HG03457 (cell line): Measurements from ENCODE around the gene SPART.

Experiments used
- ATAC-seq: cut with Tn5 transposase; IDR thresholded peaks from one replicate; pipeline ENCODE4 v1.9.1; 2021; ENCODE audit warnings: moderate number of reproducible peaks; ENCODE audit not compliant: unreplicated experiment

The SPART gene, protein sequence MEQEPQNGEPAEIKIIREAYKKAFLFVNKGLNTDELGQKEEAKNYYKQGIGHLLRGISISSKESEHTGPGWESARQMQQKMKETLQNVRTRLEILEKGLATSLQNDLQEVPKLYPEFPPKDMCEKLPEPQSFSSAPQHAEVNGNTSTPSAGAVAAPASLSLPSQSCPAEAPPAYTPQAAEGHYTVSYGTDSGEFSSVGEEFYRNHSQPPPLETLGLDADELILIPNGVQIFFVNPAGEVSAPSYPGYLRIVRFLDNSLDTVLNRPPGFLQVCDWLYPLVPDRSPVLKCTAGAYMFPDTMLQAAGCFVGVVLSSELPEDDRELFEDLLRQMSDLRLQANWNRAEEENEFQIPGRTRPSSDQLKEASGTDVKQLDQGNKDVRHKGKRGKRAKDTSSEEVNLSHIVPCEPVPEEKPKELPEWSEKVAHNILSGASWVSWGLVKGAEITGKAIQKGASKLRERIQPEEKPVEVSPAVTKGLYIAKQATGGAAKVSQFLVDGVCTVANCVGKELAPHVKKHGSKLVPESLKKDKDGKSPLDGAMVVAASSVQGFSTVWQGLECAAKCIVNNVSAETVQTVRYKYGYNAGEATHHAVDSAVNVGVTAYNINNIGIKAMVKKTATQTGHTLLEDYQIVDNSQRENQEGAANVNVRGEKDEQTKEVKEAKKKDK

DNA sequence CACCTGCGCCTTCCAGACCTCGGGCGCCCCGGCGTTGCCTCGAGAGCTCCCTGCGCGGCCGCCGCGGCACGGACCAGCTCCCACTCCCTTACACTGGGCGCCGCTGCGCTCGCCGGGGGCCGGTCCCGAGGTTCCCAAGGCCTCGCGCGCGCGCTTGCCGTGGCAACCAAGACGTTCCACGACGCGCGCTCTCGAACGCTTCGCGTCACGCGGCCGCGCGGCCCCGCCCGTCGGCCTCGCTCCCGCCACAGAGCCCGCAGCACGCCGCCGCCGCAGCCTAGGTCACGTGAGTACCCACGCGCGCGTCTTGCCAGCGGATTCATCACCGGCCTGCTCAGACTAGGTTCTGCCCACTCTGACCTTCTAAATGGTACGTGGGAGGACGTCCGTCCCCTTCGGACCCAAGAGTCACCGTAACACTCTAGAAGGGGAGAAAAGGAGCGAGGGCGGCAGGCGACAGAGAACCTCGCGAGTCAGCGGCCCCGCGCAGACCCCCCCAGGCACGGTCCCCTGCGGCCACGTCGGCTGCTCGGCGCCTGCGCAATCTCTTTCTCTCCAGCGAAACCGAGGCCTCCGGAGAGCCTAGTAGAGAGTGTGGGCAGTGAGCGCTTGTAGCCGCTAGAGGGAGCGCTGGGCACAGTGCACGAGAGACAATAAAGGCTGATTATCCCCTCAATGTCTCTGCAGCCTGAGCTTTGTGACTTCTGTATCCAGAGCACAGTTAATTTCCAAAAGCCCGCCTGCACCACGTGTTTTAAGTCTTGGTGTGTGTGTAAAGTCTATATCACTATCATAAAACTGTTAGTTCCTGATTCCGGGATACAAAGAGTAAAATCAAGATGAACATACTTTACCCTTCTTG is at the start of gene SPART:
Gene SPART, minus strand, starts transcription at position 173 of the 862 bp plus-strand sequence. CDS start 10,564 bp downstream, outside the sequence.
- peak; percentile 88 for ATAC-seq

DNA sequence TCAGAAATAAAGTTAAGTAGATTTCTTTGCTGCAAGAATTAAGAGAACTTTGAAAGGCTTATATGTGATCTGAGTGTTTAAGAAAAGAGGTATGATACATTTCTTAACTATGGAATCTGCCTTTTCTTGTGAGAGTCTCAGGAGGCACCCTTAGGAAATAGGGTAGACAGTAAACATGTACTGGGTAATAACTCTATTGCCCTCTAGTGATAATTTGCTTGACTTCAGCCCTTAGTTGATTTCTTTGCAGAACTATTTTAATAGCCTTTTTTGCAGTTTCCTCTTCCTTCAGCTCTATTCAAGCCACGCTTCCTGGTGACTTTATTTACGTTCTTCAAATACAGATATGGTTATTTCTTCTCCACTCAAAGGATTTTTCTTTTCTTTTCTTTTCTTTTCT is 49.1 kb upstream of the SPART start:
- ATAC-seq: no peak

DNA sequence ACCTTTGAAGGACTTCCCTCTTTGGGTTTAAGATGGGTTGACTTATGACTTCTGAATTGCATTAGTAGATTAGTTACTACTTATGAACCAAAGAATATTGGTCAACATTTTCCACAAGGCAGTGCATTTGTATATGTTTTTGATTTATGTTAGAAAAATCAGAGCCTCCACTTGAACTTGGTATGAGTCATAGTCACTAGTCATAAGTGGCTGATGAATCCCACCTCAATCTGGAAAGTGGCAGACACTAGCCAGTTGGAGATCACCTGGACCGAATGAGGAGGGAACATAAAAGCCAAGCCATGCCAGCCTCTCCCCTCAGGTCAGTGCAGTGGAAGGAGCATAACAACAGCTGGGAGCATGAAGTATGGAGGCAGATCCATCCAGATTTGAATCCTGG is 39.3 kb upstream of the SPART start:
- no peak for ATAC-seq

DNA sequence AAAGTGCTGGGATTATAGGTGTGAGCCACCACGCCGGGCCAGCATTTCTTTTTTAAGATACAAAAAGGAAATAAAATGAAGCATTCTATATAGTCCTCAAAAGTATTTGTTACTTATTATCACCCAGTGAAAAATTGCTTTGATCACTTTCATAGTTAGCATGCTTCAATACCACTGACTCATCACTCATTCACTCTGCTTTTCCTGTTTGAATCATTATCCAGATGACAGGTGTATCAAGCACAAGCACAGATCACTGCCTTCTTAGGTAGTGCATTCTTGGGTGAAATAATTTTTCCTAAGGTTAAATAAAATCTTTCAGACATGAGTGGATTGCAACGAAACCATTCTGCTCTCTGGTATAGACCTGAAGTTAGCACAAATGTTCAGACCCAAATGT is 35.8 kb upstream of the SPART start:
- ATAC-seq: no peak

DNA sequence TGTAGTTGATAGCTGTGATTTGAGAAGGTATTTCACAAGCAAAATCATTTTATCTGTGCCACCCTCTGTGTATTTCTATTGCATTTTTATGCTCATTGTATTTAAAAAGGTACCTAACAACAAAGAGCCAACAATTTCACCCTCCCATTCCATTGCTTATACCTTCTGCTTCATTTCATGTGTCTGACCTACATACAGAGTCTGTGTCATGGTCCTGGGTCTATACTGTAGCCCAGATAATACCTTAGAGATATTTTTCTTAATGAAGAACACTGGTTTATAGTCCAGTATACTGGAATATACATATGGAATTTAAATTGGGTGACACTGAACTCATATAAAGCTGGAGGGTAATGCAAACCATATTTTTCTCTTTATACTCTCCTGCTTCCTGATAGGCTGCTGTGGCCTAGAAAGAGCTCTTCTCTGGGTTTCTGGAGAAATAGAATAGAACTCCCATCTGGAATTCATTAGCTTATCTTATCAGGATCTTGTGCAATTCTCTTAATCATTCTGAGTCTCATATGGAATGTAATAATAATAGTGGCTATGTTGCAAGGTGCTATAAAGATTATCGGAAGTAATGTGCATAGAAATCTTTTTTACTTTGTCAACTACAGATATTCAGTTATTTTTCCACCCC is 31.8 kb upstream of the SPART start:
- no peak for ATAC-seq

DNA sequence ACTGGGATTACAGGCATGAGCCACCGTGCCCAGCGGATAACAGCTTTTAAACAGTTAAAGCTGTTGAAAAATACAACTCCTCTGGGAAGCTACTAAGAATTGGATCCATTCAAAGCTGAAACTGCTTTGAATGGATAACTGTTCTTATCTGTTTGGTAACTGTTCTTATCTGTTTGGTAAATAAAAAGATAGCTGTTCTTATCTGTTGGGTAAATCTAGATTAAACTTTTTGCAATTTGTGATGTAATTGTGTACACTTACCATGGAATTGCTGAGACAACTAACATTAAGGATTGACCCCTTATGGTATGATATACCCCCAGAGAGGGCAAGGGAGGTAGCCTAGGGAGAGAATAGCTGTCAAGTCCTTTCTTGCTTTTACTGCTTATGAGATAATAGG is 27.9 kb upstream of the SPART start:
- ATAC-seq: no peak

DNA sequence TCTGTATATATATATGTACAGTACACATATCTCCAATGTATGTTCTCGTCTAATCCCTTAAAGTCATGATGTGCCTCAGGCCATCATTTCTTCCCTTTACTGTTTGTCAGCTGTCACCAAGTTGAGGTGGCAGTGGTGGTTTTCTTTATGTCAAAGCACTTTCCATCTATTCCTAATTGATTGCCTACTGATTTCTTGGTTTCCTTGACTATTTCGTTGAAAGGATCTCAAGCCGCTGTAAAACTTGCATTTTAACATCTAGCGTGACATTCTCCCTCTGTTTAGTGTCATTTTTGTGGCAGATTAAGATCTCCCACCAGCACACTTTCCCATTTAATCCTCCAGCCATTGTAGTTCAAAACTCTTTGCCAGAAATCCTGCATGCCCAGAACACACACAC is 25.0 kb upstream of the SPART start:
- no peak for ATAC-seq

DNA sequence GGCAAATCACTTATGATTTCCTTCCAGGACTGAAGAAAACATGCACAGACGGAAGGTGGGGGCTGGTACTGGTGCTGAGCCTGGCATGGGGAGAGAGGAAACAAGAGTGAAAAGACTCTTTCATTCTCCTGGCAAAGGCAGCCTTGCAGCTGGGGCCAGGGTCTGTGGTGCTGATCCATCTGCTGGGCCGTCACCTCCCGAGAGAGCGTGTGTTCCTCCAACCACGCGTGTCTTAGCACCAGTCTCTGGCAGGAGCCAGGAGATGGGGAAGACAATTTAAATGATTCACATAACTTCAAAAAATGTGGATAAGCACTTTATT is 23.9 kb upstream of the SPART start:
- ATAC-seq: no peak

DNA sequence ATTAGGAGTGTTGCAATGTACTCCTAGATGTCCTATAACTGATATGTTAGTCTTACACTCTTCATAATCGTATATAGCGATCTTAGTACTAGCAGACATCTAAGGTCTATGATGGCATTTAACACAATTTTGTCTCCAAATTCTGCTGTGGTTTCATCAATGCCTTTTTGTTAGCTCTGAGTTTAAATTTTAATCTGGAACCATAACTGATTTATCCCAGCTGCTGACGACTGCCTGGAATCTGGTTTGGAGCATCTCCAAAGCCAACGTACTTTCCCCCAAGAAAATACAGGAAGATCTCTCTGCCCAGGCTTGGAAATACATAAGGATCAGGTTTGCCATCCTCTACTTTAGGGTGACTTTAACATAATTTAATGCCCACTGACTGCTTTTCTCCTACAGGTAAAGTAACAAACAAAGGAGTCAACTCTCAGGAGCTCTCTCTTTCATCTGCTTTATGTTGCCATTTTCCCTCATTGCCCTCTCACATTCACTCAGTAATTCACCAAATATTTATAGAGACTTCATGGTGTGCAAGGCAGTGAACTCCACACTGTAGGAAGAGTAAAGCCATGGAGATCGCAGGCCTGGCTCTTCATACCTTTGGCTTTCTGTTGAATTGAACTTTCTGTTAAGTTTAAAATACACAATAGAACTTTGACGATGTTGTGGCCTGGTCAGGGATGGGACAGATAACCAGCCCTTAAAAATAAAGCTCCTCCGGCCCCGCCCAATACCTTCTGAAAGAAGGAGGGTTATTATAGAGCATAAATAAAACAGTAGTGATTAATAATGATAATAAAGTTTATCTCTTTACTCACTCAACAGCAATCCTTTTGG is 23.3 kb upstream of the SPART start:
- no peak for ATAC-seq

DNA sequence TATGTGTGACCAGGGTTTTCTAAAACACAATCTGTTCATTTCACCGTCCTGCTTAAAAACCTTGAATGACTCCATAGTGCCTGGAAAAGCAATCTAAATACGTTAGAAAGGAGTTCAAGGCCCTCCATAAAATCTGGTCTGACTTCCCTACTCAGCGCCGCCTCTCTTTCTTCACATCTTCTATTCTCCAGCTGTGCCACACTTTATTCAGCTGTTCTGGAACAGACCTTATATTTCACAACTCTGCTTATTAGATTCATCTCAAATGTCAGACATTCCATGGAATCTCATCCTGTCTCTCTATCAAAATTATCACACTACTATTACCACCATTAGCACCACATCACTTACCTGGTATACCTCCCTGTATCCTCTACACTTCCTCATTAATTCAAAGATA is 19.8 kb upstream of the SPART start:
- no peak for ATAC-seq

DNA sequence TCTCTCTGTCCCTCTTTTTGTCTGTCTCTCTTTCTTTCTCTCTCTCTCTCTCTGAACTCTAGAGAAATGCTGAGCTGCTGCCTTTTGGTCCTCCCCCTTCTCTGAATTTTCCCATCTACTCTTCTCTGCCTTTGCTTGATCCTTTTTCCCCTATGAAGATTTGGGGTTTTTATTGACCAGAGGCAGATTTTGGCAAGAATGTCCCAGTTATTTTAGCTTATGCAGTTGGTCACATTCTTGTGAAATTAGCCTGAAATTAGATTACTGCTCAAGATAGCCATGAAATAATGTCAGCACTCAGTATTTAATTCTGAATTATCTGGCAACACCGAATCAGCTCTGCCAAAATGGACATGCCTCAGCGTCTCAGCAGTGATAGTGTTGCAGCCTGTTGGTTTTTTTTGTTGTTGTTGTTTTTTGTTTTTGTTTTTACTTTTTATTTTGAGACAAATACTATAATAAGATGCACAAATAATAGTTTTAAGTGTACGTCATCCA is 17.2 kb upstream of the SPART start:
- no peak for ATAC-seq

DNA sequence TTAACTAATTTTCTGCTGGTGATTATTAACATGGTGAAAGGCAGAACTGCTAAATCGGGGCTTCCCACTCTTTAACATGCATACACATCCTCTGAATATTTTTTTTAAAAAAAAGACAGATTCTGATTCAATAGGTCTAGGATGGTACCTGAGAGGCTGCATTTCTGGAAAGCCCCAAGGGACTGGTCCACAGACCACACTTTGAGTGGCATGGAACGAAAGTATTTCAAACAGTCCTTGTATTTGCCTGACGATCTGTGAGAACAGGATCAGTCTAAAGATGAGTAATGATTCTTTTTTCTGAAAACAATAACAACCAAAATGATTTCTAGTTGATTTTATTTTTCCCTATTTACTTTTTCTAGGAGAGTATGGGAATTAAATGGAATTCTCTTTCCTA is 16.7 kb upstream of the SPART start:
- ATAC-seq: no peak

DNA sequence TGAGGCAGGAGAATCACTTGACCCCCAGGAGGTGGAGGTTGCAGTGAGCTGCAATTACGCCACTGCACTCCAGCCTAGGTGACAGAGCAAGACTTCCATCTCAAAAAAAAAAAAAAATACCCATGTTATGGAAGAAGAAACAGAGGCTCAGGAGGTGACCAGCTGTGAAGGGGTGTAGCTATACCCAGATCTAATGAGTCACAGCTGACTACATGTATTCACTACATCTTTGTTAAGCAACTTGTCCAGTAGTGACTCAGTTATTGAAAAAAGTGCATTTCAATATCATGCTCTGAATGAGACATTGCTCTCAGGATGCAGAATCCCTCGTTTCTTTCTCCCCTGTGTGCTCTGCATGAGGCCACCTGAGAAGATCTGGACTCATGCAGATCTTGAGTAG is 16.1 kb upstream of the SPART start:
- no peak for ATAC-seq

DNA sequence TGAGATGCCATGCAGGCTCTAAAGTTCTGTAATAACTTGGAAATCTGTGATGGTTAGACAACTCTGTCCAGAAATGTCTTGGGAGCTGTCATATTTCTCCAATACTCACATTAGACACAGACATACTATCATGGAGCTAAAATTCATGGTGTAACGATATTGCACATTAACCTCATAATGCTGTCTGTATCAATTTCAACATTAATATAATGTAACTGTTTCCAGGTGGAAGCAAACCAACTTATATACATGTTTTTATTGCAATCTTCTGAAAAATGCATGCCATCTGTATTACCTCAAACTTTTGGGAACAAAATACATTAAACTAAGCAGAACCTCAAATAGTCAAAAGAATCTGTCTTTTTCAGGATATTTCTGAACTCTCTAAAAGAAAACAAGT is 14.7 kb upstream of the SPART start:
- ATAC-seq: no peak

DNA sequence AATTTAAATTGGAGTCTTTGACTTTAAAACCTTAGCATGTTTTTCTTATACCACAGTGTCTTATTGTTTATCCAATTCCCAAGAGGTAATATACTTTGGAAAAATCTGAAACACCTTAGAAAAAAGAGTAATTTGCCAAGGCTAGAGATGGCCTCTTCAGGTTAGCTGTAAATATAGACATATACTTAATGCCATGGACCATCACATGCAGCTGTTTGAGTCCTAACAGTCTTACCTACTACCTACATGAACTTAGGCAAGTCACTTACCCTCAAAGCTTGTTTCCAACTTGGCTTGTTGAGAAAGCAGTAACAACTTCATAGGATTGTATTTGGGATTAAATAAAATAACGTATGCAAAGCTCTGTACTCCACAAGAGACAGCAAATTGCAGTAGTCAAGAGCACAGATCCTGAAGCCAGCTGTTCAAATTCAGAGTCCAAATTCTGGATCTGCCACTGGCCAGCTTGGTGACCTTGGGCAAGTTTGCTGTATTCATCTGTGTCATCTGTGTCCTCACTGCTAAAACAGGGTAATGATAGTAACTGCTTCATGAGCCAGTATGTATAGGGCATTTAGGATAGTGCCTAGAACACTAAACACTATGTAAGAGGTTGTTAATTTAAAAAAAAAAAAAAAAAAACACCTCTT is 13.2 kb upstream of the SPART start:
- ATAC-seq: no peak

DNA sequence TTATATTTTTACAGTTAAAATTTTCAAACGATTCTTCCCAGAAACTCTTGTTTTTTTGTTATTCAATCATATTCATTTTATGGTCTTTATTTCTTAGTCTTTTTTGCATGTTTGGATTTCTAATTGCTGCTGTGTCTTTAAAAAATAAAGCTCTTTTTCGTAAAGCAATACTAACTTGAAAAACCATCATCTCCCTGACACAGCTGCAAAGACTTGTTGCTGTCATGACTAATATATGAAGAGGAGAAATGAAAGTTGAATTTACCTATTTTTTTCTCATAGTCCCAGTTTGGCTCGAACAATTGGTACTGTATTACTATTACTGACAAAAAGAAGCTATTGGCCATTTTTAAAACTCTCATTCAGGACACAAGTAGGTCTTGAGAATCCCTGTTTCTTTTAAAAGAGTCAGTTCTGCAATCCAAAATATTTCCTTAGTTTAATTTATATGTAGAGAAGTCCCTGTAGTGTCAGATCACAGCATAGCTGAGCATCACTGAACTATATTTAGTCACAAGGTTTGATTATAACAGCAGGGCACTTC is 12.1 kb upstream of the SPART start:
- ATAC-seq: no peak

DNA sequence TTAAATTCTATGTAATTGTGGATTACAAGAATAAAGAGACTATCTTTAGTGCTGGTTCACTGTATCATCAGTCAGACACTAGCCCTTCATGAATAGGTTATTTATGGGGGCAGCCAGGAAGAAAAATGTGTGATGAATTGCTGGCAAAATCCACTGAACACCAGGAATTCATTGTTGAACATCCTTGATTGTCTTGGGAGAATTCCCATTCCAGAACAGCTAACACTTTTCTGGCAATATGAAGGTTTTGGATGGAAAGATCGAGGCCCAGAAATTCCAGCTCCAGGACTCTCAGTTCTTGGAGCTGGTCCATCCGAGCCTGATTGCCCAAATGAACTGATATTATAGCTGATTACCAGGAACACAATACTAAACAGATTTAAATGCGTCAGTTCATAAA is 11.5 kb upstream of the SPART start:
- ATAC-seq: no peak

DNA sequence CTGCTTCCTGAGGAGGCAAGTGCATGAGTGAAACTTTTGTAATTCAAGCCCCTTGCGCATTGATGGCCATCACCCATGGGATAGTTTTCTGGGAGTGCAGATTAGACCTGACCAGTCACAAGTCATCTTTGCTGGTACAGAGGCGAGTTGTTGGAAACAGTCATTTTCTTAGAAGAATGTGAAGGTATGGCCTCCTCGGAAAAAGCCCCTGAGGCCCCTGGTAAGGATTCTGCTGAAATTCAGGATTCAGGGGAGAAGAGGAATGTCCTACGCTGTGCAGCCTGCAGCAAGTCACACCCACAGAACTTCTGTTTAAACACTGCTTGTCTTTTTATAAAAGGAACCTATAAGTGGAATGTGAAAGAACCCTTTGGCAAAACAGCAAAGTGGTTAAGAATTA is 11.0 kb upstream of the SPART start:
- ATAC-seq: no peak

DNA sequence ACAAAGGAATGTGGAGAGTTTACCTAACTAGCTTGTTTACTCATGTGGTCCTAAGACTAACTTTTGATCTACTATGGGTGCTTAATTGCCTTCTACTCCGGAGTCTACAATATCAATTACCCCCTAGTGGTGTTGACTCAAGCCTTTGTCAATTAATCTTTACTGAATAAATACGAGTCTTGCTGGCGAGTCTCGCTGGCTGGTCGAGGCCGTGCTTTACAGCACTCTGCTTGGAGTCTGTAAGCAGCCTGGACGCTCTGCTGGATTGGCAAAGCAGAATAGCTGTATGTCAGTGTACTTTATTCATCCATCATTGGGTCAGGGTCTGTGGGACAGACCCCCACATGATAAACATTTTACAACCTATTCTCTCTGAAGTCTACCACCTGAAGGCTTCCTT is 9.9 kb upstream of the SPART start:
- no peak for ATAC-seq
